ENCODE measurements around the gene MSI2. TPM values are rescaled to one million over a fixed set of nuclear protein-coding genes. Genes with fewer than 3 reads are reported as not detected.

The MSI2 gene
- total and polyA plus RNA-seq, 2 donors (not counting 3 experiments of a cell fraction or from before 2014, with no cell fraction given), result 20.9 to 59.3 TPM

- dilution Hi-C loops (cut with MboI; ENCODE audit: extremely low pct_ligation_motif_present, low sequenced_read_pairs), result no loop called here
- CTCF ChIA-PET, result interaction anchor here (2.8 kb wide), 1 partner anchor 301 kb away, joined by 10 read pairs; no protein-coding TSS in a partner anchor
- FAIRE-seq, result no peak
These were observed 288.1 kb downstream of the MSI2 start for GRCh38 chr17:57544401-57544800.

More at GRCh38 chr17:57544401-57544800, 288.1 kb downstream of the MSI2 start:
- H3K9ac ChIP-seq (replicated peaks; ENCODE audit: extremely low read depth, insufficient read depth, low read length), result no peak overlapping the region
- no peaks in the 10 kb centered on the region for H3K9me3 ChIP-seq (replicated peaks; ENCODE audit: control insufficient read depth, insufficient read depth, low read length)
- no TSS peak for BruUV-seq (replicated peaks)
- no peak for DNase-seq (ENCODE audit: low read depth, low spot score)
- peaks cover 3% of the 10 kb centered on the region for H3K4me1 ChIP-seq (ENCODE audit: control insufficient read depth, extremely low read depth, insufficient read depth, low read length)
- no peaks in the 10 kb centered on the region for H3K36me3 ChIP-seq (ENCODE audit: control insufficient read depth in 2 of 2, extremely low read depth in 1 of 2, insufficient read depth in 2 of 2, low read length in 2 of 2)
- POLR2A ChIA-PET, result no interaction called here
- intact Hi-C loops (cut with micrococcal nuclease), result no loop called here
- TF ChIP-seq POLR2AphosphoS5 (IDR thresholded peaks at IDR 0.05; ENCODE audit: insufficient read depth, low read depth, low read length) (no peak), MAX (IDR thresholded peaks at IDR 0.05; ENCODE audit: insufficient read depth, insufficient read length) (no peak), JUN (IDR thresholded peaks at IDR 0.05; ENCODE audit: borderline replicate concordance, insufficient read depth, insufficient read length, low read depth) (no peak), MYC (IDR thresholded peaks at IDR 0.05; ENCODE audit: low read depth, low read length) (no peak), FOS (IDR thresholded peaks at IDR 0.05; ENCODE audit: borderline replicate concordance, insufficient read depth, low read length) (no peak), POLR2A (IDR thresholded peaks at IDR 0.05; ENCODE audit: low read depth, low read length) (no peak), GATA2 (IDR thresholded peaks at IDR 0.05; ENCODE audit: insufficient read depth, insufficient read length, low read depth, low read length) (no peak), EZH2 (IDR thresholded peaks at IDR 0.05; ENCODE audit: borderline replicate concordance, low read depth, low read length, severe bottlenecking) (no peak), CTCF (IDR thresholded peaks at IDR 0.05; ENCODE audit: extremely low read depth in 1 of 2, insufficient read depth in 1 of 2, low read depth in 1 of 2, low read length in 2 of 2) (no peak)
- H3K4me3 ChIP-seq (replicated peaks in 1 of 3; ENCODE audit: insufficient read depth in 1 of 3, low read depth in 1 of 3, low read length in 3 of 3), result no peak overlapping the region
- H3K27ac ChIP-seq (ENCODE audit: insufficient read depth, low read depth, low read length), result no peak overlapping the region
- no peak overlapping the region for H2AFZ ChIP-seq (ENCODE audit: low read depth, low read length)
- no peaks in the 10 kb centered on the region for H3K27me3 ChIP-seq (ENCODE audit: control insufficient read depth in 2 of 2, insufficient read depth in 2 of 2, low read length in 2 of 2)
- H3K79me2 ChIP-seq (ENCODE audit: control insufficient read depth, insufficient read depth, low read length), result no peaks in the 10 kb centered on the region
- no peaks in the 10 kb centered on the region for H3K9me1 ChIP-seq (replicated peaks; ENCODE audit: control insufficient read depth, extremely low read depth, insufficient read depth, low read length)
- no peak overlapping the region for H3K4me2 ChIP-seq (ENCODE audit: insufficient read depth, low read length)
- no peaks in the 10 kb centered on the region for H4K20me1 ChIP-seq (replicated peaks; ENCODE audit: control insufficient read depth, extremely low read depth, insufficient read depth, low read length)

Measured in endothelial cell of umbilical vein (primary cell).